ENCODE results near the gene GCSH. TPM values are rescaled to one million over a fixed set of nuclear protein-coding genes. Genes with fewer than 3 reads are reported as not detected.

The GCSH gene
- polyA plus RNA-seq, 1 donor (not counting 4 experiments of a cell fraction or from before 2014, with no cell fraction given), result 67.7 TPM

- no peak for DNase-seq (ENCODE audit: low read depth, low spot score)
- dilution Hi-C loops (cut with MboI; ENCODE audit: extremely low pct_ligation_motif_present, low sequenced_read_pairs), result no loop called here
Measured at GRCh38 chr16:81136390-81137335, 40.5 kb upstream of the GCSH start.

GRCh38 chr16:81130126-81130525 lies 33.9 kb upstream of the GCSH start:
- no peaks in the 10 kb centered on the region for H3K36me3 ChIP-seq (ENCODE audit: control insufficient read depth in 2 of 2, extremely low read depth in 1 of 2, insufficient read depth in 2 of 2, low read length in 2 of 2)
- peaks cover 2% of the 10 kb centered on the region for H4K20me1 ChIP-seq (ENCODE audit: control insufficient read depth, extremely low read depth, insufficient read depth, low read length)
- no peak overlapping the region for H3K9ac ChIP-seq (ENCODE audit: control insufficient read depth, extremely low read depth, insufficient read depth, low read length)
- H3K4me1 ChIP-seq (ENCODE audit: control insufficient read depth, extremely low read depth, insufficient read depth, low read length), result peaks cover 13% of the 10 kb centered on the region
- H3K4me3 ChIP-seq (ENCODE audit: control insufficient read depth in 2 of 3, extremely low read depth in 1 of 3, insufficient read depth in 2 of 3, low read depth in 1 of 3, low read length in 3 of 3), result no peak overlapping the region
- peaks cover 3% of the 10 kb centered on the region for H3K27me3 ChIP-seq (ENCODE audit: control insufficient read depth, extremely low read depth, insufficient read depth, low read length)
- no peaks in the 10 kb centered on the region for H3K9me1 ChIP-seq (ENCODE audit: control insufficient read depth, extremely low read depth, insufficient read depth, low read length)
- H3K9me3 ChIP-seq (ENCODE audit: control insufficient read depth, low read depth, low read length), result no peaks in the 10 kb centered on the region
- DNase-seq (ENCODE audit: low read depth, low spot score) (no peak), FAIRE-seq (no peak)
- H3K27ac ChIP-seq (ENCODE audit: control insufficient read depth, insufficient read depth, low read length), result no peak overlapping the region
- no peaks in the 10 kb centered on the region for H3K79me2 ChIP-seq (ENCODE audit: control insufficient read depth, insufficient read depth, low read length)
- H2AFZ ChIP-seq (ENCODE audit: control insufficient read depth, low read length), result no peak overlapping the region
- dilution Hi-C loops (cut with MboI; ENCODE audit: extremely low pct_ligation_motif_present, low sequenced_read_pairs), result no loop called here
- no peak overlapping the region for H3K4me2 ChIP-seq (ENCODE audit: control insufficient read depth, extremely low read depth, insufficient read depth, low read depth, low read length)
- TF ChIP-seq EZH2 (IDR thresholded peaks at IDR 0.05; ENCODE audit: low read length) (no peak), CTCF (optimal IDR thresholded peaks at IDR 0.05 in 1 of 3, IDR thresholded peaks at IDR 0.05 in 1 of 3, conservative IDR thresholded peaks at IDR 0.05 in 1 of 3; ENCODE audit: extremely low read depth in 1 of 3, insufficient read depth in 2 of 3, low read length in 3 of 3) (no peak)

More at GRCh38 chr16:81136390-81137335, 40.5 kb upstream of the GCSH start:
- no peak for FAIRE-seq
- TF ChIP-seq CTCF (optimal IDR thresholded peaks at IDR 0.05 in 1 of 3, IDR thresholded peaks at IDR 0.05 in 1 of 3, conservative IDR thresholded peaks at IDR 0.05 in 1 of 3; ENCODE audit: extremely low read depth in 1 of 3, insufficient read depth in 2 of 3, low read length in 3 of 3), result no peak
- TF ChIP-seq EZH2 (IDR thresholded peaks at IDR 0.05; ENCODE audit: low read length), result no peak
- Histone ChIP-seq H3K4me3 (ENCODE audit: control insufficient read depth in 2 of 3, extremely low read depth in 1 of 3, insufficient read depth in 2 of 3, low read depth in 1 of 3, low read length in 3 of 3) (no peak overlapping the region), H2AFZ (ENCODE audit: control insufficient read depth, low read length) (no peak overlapping the region), H3K4me1 (ENCODE audit: control insufficient read depth, extremely low read depth, insufficient read depth, low read length) (peaks cover 5% of the 10 kb centered on the region), H3K27me3 (ENCODE audit: control insufficient read depth, extremely low read depth, insufficient read depth, low read length) (no peaks in the 10 kb centered on the region), H3K9me3 (ENCODE audit: control insufficient read depth, low read depth, low read length) (no peaks in the 10 kb centered on the region), H3K79me2 (ENCODE audit: control insufficient read depth, insufficient read depth, low read length) (no peaks in the 10 kb centered on the region), H4K20me1 (ENCODE audit: control insufficient read depth, extremely low read depth, insufficient read depth, low read length) (no peaks in the 10 kb centered on the region), H3K9me1 (ENCODE audit: control insufficient read depth, extremely low read depth, insufficient read depth, low read length) (no peaks in the 10 kb centered on the region), H3K4me2 (ENCODE audit: control insufficient read depth, extremely low read depth, insufficient read depth, low read depth, low read length) (no peak overlapping the region), H3K36me3 (ENCODE audit: control insufficient read depth in 2 of 2, extremely low read depth in 1 of 2, insufficient read depth in 2 of 2, low read length in 2 of 2) (no peaks in the 10 kb centered on the region), H3K9ac (ENCODE audit: control insufficient read depth, extremely low read depth, insufficient read depth, low read length) (no peak overlapping the region), H3K27ac (ENCODE audit: control insufficient read depth, insufficient read depth, low read length) (no peak overlapping the region)
